H9 (cell line): ENCODE data around the gene MCF2L. TPM values are rescaled to one million over a fixed set of nuclear protein-coding genes. Genes with fewer than 3 reads are reported as not detected.
A peak's percentile ranks its signal among the peaks of the same experiment; 100 is the strongest.

Experiments
- DNase-seq: peaks from one replicate; pipeline ENCODE4 v3.0.0-alpha.2; 2017
- H2AFZ ChIP-seq: one replicate; pipeline ENCODE4 v1.6.1; 2013; ENCODE audit warnings: mild to moderate bottlenecking, low read length, control low read depth, moderate library complexity
- H2AK5ac ChIP-seq: 2 replicates; pipeline ENCODE4 v1.6.1; 2013; ENCODE audit warnings: low read length, control low read depth, mixed read lengths; ENCODE audit not compliant: insufficient read length
- H2BK120ac ChIP-seq: one replicate; pipeline ENCODE4 v1.6.1; 2013; ENCODE audit warnings: low read depth, mild to moderate bottlenecking, low read length, control low read depth, inconsistent platforms; ENCODE audit not compliant: poor library complexity, severe bottlenecking
- H2BK12ac ChIP-seq: 2 replicates; pipeline ENCODE4 v1.6.1; 2013; ENCODE audit warnings: low read length, control low read depth, mixed read lengths, low read depth; ENCODE audit not compliant: insufficient read length
- H2BK15ac ChIP-seq: 2 replicates; pipeline ENCODE4 v1.6.1; 2013; ENCODE audit warnings: low read depth, low read length, control low read depth
- H2BK20ac ChIP-seq: one replicate; pipeline ENCODE4 v1.6.1; 2013; ENCODE audit warnings: low read depth, mild to moderate bottlenecking, low read length, control low read depth, inconsistent platforms; ENCODE audit not compliant: poor library complexity, severe bottlenecking
- H2BK5ac ChIP-seq: 2 replicates; pipeline ENCODE4 v1.6.1; 2013; ENCODE audit warnings: low read length, control low read depth, mixed read lengths; ENCODE audit not compliant: insufficient read length
- H3K14ac ChIP-seq: 2 replicates; pipeline ENCODE4 v1.6.1; 2013; ENCODE audit warnings: low read length, control low read depth; ENCODE audit not compliant: insufficient read depth
- H3K18ac ChIP-seq: 2 replicates; pipeline ENCODE4 v1.6.1; 2013; ENCODE audit warnings: low read depth, mild to moderate bottlenecking, mixed read lengths, low read length, control low read depth; ENCODE audit not compliant: insufficient read length
- H3K23ac ChIP-seq: 2 replicates; pipeline ENCODE4 v1.6.1; 2013; ENCODE audit warnings: low read length, control low read depth, mixed read lengths, low read depth; ENCODE audit not compliant: insufficient read length
- H3K23me2 ChIP-seq: 2 replicates; pipeline ENCODE4 v1.6.1; 2013; ENCODE audit warnings: low read depth, mild to moderate bottlenecking, mixed read lengths, low read length, control low read depth; ENCODE audit not compliant: insufficient read length, poor library complexity, severe bottlenecking
- H3K27ac ChIP-seq: 2 replicates; pipeline ENCODE4 v1.5.1; 2013; ENCODE audit warnings: low read length, control low read depth, mixed read lengths, low read depth; ENCODE audit not compliant: insufficient read length
- H3K27me3 ChIP-seq: 2 replicates; pipeline ENCODE4 v1.6.1; 2013; ENCODE audit warnings: low read length, control low read depth, inconsistent platforms; ENCODE audit not compliant: insufficient read depth
- H3K4ac ChIP-seq: 2 replicates; pipeline ENCODE4 v1.6.1; 2013; ENCODE audit warnings: low read depth, mild to moderate bottlenecking, control low read depth, inconsistent platforms, low read length, moderate library complexity
- H3K4me1 ChIP-seq: 2 replicates; pipeline ENCODE4 v1.6.1; 2013; ENCODE audit warnings: low read length, control low read depth, inconsistent platforms; ENCODE audit not compliant: insufficient read depth
- H3K4me2 ChIP-seq: 2 replicates; pipeline ENCODE4 v1.6.1; 2013; ENCODE audit warnings: low read length, control low read depth, mixed read lengths; ENCODE audit not compliant: insufficient read length, insufficient read depth
- H3K56ac ChIP-seq: 2 replicates; pipeline ENCODE4 v1.6.1; 2013; ENCODE audit warnings: low read depth, mild to moderate bottlenecking, mixed read lengths, low read length, control low read depth; ENCODE audit not compliant: insufficient read length
- H3K79me1 ChIP-seq: 2 replicates; pipeline ENCODE4 v1.6.1; 2013; ENCODE audit warnings: low read depth, mild to moderate bottlenecking, moderate library complexity, low read length, control low read depth, inconsistent platforms; ENCODE audit not compliant: insufficient read depth, poor library complexity, severe bottlenecking
- H3K79me2 ChIP-seq: 2 replicates; pipeline ENCODE4 v1.6.1; 2013; ENCODE audit warnings: low read length, control low read depth, inconsistent platforms; ENCODE audit not compliant: insufficient read depth
- H3K9ac ChIP-seq: 2 replicates; pipeline ENCODE4 v1.6.1; 2013; ENCODE audit warnings: low read length, control low read depth, mixed read lengths; ENCODE audit not compliant: insufficient read length; ENCODE audit errors: extremely low read depth
- H3K9me3 ChIP-seq: one replicate; pipeline ENCODE4 v1.6.1; 2013; ENCODE audit warnings: low read depth, low read length, inconsistent platforms; ENCODE audit not compliant: control insufficient read depth
- H3T11ph ChIP-seq: one replicate; pipeline ENCODE4 v1.6.1; 2013; ENCODE audit warnings: mild to moderate bottlenecking, low read length, control low read depth, inconsistent platforms
- H4K20me1 ChIP-seq: one replicate; pipeline ENCODE4 v1.6.1; 2013; ENCODE audit not compliant: control insufficient read depth, insufficient read length, insufficient read depth
- H4K5ac ChIP-seq: 2 replicates; pipeline ENCODE4 v1.6.1; 2013; ENCODE audit warnings: low read depth, mild to moderate bottlenecking, mixed read lengths, low read length, control low read depth; ENCODE audit not compliant: insufficient read length
- H4K8ac ChIP-seq: replicated peaks from 2 replicates; pipeline ENCODE4 v1.6.1; 2013; ENCODE audit warnings: low read length, control low read depth, mixed read lengths, low read depth; ENCODE audit not compliant: insufficient read length
- H4K91ac ChIP-seq: 2 replicates; pipeline ENCODE4 v1.6.1; 2013; ENCODE audit warnings: low read depth, mild to moderate bottlenecking, moderate library complexity, mixed read lengths, low read length, control low read depth; ENCODE audit not compliant: insufficient read length
- H3K27ac Mint-ChIP-seq, 3 experiments: 2 replicates in 2 of 3; 3 replicates in 1 of 3; pipeline ENCODE4 v1.8.0; 2020 to 2021; ENCODE audit warnings: mixed read lengths in 3 of 3, mild to moderate bottlenecking in 1 of 3, moderate library complexity in 1 of 3
- H3K27me3 Mint-ChIP-seq: 2 replicates; pipeline ENCODE4 v1.8.0; 2021; ENCODE audit warnings: low read depth, mild to moderate bottlenecking, moderate library complexity, mixed read lengths
- H3K36me3 Mint-ChIP-seq, 3 experiments: 2 replicates in 2 of 3; 3 replicates in 1 of 3; pipeline ENCODE4 v1.8.0; 2020 to 2021; ENCODE audit warnings: low read depth in 3 of 3, mixed read lengths in 3 of 3; ENCODE audit not compliant: insufficient read depth in 1 of 3
- H3K4me1 Mint-ChIP-seq, 2 experiments: 2 replicates each; pipeline ENCODE4 v1.8.0; 2020; ENCODE audit warnings: mixed read lengths in 2 of 2
- H3K4me3 Mint-ChIP-seq, 2 experiments: 2 replicates in 1 of 2; 3 replicates in 1 of 2; pipeline ENCODE4 v1.8.0; 2020 to 2021; ENCODE audit warnings: mild to moderate bottlenecking in 2 of 2, mixed read lengths in 2 of 2, moderate library complexity in 1 of 2
- H3K9me3 Mint-ChIP-seq, 2 experiments: 2 replicates in 1 of 2; 3 replicates in 1 of 2; pipeline ENCODE4 v1.8.0; 2020; ENCODE audit warnings: mild to moderate bottlenecking in 2 of 2, mixed read lengths in 2 of 2, moderate library complexity in 1 of 2
- WGBS: extraction: QIAGEN DNeasy Blood & Tissue Kit; methylation state at CpG from one replicate; pipeline ENCODE4 v1.1.7; 2013; ENCODE audit warnings: missing lambda C conversion rate, low lambda C conversion rate, mixed read lengths; ENCODE audit not compliant: insufficient read length; ENCODE audit errors: extremely low coverage; 5-methylcytosine and 5-hydroxymethylcytosine counted together
- total RNA-seq: library from RNA; stranded (reverse); gene quantifications from 2 replicates; pipeline ENCODE4 v1.2.1, GENCODE V29; 2021
- TF ChIP-seq, protein P1 (sequence below): fragments of 200-600 bp; sonication (generic); conservative IDR thresholded peaks from 3 replicates; pipeline ENCODE4 v1.8.0; 2021; ENCODE audit warnings: antibody characterized with exemption, mild to moderate bottlenecking

The MCF2L gene
- total RNA-seq, 1 experiment from 2014 or later, result 18.5 TPM

- H3K4me1 Mint-ChIP-seq, result peaks cover 8 to 15% of the 10 kb centered on the region in 2 experiments
- WGBS, result no CpG with 5 or more reads among the region's 7 CpGs
These were observed 30.3 kb upstream of the MCF2L start for GRCh38 chr13:112938680-112939079.

More at GRCh38 chr13:112938680-112939079, 30.3 kb upstream of the MCF2L start:
- Mint-ChIP-seq H3K27ac (peak overlapping the region in 2 of 3 experiments; percentile 20 to 44; a peak in 1 of 7 replicates), H3K4me3 (no peak overlapping the region), H3K27me3 (peaks cover 9% of the 10 kb centered on the region), H3K36me3 (peaks cover 5 to 13% (median 6%) of the 10 kb centered on the region in 3 experiments; a peak in 6 of 7 replicates), H3K9me3 (peaks cover 5 to 12% of the 10 kb centered on the region in 2 experiments)
- TF ChIP-seq, protein P1, sequence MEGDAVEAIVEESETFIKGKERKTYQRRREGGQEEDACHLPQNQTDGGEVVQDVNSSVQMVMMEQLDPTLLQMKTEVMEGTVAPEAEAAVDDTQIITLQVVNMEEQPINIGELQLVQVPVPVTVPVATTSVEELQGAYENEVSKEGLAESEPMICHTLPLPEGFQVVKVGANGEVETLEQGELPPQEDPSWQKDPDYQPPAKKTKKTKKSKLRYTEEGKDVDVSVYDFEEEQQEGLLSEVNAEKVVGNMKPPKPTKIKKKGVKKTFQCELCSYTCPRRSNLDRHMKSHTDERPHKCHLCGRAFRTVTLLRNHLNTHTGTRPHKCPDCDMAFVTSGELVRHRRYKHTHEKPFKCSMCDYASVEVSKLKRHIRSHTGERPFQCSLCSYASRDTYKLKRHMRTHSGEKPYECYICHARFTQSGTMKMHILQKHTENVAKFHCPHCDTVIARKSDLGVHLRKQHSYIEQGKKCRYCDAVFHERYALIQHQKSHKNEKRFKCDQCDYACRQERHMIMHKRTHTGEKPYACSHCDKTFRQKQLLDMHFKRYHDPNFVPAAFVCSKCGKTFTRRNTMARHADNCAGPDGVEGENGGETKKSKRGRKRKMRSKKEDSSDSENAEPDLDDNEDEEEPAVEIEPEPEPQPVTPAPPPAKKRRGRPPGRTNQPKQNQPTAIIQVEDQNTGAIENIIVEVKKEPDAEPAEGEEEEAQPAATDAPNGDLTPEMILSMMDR, result no peak
- H3K9ac ChIP-seq, result no peak overlapping the region
- H3K27me3 ChIP-seq, result no peaks in the 10 kb centered on the region
- H3K4ac ChIP-seq, result no peak overlapping the region
- no peak overlapping the region for H2AFZ ChIP-seq
- no peaks in the 10 kb centered on the region for H4K20me1 ChIP-seq
- peaks cover 10% of the 10 kb centered on the region for H3K23me2 ChIP-seq
- no peak overlapping the region for H2BK15ac ChIP-seq
- DNase-seq, result no peak
- H3K56ac ChIP-seq, result no peak overlapping the region
- peaks cover 2% of the 10 kb centered on the region; the same call in 1 of the 2 replicates for H3K79me2 ChIP-seq
- no peak overlapping the region for H4K5ac ChIP-seq
- H3K9me3 ChIP-seq, result no peaks in the 10 kb centered on the region
- no peak overlapping the region for H2BK12ac ChIP-seq
- no peak overlapping the region for H3T11ph ChIP-seq
- H3K4me1 ChIP-seq, result no peaks in the 10 kb centered on the region; the same call in 1 of the 2 replicates
- H3K18ac ChIP-seq, result no peak overlapping the region
- H3K23ac ChIP-seq, result no peak overlapping the region
- no peak overlapping the region for H4K91ac ChIP-seq
- no peak overlapping the region for H2BK20ac ChIP-seq
- no peak overlapping the region for H3K27ac ChIP-seq
- no peak overlapping the region for H2AK5ac ChIP-seq
- no peaks in the 10 kb centered on the region for H3K79me1 ChIP-seq
- no peak overlapping the region for H2BK5ac ChIP-seq
- H3K4me2 ChIP-seq, result no peak overlapping the region
- no peak overlapping the region for H4K8ac ChIP-seq
- H2BK120ac ChIP-seq, result no peak overlapping the region
- H3K14ac ChIP-seq, result no peak overlapping the region
